HFF-Myc (cell line): ENCODE results near the gene GPRC6A.
A peak's percentile ranks its signal among the peaks of the same experiment; 100 is the strongest.

ENCODE experiments used
- DNase-seq: peaks from one replicate; pipeline ENCODE4 v3.0.0-alpha.2; 2011; ENCODE audit warnings: low read depth; ENCODE audit errors: extremely low read depth
- H3K4me3 ChIP-seq: replicated peaks from 2 replicates; pipeline ENCODE4 v1.5.1; 2011; ENCODE audit warnings: low read depth, mild to moderate bottlenecking, control low read depth, low read length
- TF ChIP-seq, protein P1 (sequence below): IDR thresholded peaks from 2 replicates; pipeline ENCODE4 v1.5.1; 2012; ENCODE audit warnings: mild to moderate bottlenecking, low read depth, low read length, control low read depth; ENCODE audit errors: missing control alignments

Gene GPRC6A

DNA sequence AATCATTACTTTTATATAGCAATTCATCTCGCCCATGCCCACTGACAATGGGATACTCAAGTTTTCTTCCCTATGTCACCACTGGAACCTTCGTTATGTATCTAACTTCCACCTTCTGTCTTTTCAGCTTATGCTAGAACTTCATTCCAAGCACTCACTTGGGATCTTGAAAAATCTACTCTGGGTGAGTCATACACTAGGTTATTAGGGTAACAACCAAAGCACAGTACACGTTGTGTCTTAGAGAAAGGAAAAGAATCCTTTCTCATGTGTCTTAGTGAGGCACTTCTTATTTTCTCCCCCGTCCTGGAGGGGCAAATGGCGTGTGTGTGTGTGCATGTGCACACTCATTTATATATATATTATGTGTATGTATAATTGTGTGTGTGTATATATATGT, 45.0 kb downstream of the GPRC6A start:
- no peak for DNase-seq

DNA sequence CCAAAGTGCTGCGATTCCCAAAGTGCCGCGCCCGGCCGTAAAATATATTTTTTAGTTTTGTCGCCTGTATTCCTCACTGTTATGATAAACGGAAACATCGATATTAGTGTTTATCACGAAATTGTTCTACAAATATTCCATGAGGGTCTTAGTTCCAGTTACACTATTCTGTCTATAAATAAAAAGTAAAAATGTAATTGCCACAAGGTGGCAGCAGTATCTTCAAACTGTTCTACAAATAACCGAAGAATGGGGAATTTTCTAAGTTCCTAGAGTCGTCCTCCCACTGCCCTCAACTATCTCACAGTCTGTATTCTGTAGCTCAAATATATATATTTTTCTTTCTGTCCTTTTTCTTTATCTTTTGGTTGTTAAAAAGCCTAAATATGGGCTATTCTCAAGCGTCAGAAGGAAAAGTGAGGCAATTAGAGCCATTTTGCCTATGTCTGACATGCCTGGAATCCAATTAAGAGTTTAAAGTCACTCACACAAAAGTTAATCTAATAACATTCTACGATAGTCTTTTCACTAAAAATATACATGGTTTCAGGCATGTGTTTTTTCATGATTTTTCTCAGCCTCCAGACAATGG, 49.2 kb downstream of the GPRC6A start:
- no peak overlapping the region for H3K4me3 ChIP-seq
- peak; percentile 11 for DNase-seq
- TF ChIP-seq, protein P1, sequence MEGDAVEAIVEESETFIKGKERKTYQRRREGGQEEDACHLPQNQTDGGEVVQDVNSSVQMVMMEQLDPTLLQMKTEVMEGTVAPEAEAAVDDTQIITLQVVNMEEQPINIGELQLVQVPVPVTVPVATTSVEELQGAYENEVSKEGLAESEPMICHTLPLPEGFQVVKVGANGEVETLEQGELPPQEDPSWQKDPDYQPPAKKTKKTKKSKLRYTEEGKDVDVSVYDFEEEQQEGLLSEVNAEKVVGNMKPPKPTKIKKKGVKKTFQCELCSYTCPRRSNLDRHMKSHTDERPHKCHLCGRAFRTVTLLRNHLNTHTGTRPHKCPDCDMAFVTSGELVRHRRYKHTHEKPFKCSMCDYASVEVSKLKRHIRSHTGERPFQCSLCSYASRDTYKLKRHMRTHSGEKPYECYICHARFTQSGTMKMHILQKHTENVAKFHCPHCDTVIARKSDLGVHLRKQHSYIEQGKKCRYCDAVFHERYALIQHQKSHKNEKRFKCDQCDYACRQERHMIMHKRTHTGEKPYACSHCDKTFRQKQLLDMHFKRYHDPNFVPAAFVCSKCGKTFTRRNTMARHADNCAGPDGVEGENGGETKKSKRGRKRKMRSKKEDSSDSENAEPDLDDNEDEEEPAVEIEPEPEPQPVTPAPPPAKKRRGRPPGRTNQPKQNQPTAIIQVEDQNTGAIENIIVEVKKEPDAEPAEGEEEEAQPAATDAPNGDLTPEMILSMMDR: peak; percentile 21

More for the DNA sequence above, 45.0 kb downstream of the GPRC6A start:
- H3K4me3 ChIP-seq: no peak overlapping the region
- TF ChIP-seq, protein P1: no peak

DNA sequence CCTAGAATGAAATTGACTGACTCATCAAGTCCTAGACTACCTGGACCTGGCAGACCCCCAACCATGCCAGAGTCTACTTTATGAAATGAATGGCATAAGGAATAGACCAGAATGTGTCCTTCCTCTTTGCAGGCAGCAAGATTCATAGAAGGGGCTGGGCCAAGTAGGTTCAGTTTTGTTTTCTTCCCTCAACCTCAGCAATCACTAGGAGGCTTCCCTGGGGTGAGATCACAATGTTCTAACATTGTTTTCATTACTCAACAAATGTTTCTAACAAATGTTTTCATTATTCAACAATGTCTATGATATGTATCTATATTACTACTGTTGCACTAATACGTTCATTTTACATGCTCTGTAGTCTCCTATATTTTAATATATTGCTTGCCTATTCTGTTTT, 55.0 kb downstream of the GPRC6A start:
- H3K4me3 ChIP-seq: no peak overlapping the region
- TF ChIP-seq, protein P1: no peak
- no peak for DNase-seq

DNA sequence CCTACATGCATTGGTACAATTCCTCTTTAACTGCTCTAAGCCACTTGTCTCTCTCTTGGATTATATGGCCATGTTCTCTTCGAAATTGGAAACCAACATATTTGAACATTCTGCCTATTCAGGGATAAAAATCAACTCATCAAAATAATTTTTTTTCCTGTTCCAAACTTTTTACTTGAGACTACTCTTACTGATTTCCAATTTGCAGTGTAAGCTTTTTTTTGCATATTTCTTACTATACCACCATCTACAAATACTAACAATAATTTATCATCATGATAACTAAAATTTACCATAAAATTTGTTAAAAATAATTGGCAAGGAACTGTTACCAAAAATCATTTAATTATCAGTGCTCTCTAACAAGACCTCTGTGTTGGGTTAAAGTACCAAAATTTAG, 56.4 kb downstream of the GPRC6A start:
- DNase-seq: no peak
- H3K4me3 ChIP-seq: no peak overlapping the region
- TF ChIP-seq, protein P1: no peak

DNA sequence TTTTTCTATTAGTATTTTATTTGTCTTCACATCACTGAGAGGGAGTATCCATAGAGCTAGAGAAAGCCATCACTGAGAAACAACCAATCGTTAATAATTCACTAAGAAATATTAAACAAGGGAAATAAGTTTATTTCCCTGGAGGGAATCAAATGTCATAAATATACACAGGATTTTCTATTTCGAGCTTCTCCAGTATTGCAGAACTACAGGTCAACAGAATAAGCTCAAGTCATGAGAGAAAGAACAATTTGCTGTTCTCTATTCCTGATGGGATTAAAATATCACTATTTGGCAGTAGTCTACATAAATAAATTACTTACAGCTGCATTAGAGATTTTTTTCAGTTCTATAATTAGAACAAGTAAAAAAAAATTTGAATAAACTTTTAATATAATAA, 61.2 kb downstream of the GPRC6A start:
- DNase-seq: no peak
- H3K4me3 ChIP-seq: no peak overlapping the region
- TF ChIP-seq, protein P1: no peak

DNA sequence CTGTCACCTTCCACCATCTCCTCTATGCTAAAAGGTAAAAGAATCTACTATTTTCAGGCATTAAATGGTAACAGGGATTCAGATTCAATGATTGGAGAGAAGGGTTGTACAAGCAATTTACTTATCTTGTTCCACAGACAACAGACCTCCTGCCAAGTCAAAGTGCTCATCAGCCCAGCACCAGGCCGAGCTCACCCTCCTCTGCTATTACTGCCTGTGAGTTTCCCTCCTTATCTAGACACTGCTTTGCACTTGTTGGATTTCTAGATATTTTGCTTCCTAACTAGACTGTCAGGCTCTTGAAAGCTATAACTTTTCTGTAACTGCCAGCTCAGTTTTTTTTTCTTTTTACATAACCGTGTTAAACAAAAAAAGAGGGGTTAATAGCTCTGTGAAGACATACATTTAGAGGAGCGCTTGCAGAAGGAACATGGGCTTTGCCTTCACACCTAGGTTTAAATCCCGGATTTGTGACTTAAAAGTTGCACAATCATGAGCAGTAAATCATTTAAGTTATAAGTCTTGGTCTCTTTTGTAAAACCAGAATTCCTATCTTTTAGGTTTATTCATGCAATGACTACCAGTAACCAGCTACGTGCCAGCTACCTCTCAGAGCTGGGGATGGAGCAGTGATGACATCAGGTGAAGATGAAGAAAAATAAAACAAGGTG, 62.2 kb downstream of the GPRC6A start:
- no peak for DNase-seq
- TF ChIP-seq, protein P1: no peak

More for the DNA sequence above, 62.2 kb downstream of the GPRC6A start:
- no peak overlapping the region for H3K4me3 ChIP-seq
